K562 (cell line): ENCODE measurements around the gene REG4. TPM values are rescaled to one million over a fixed set of nuclear protein-coding genes. Genes with fewer than 3 reads are reported as not detected.

Source experiments
- ATAC-seq: fragments of 200-7000 bp; cut with Tn5 transposase; 3 replicates; pipeline ENCODE4 v1.9.1; 2020; ENCODE audit warnings: moderate library complexity
- BruUV-seq: library from RNA; stranded (reverse); fragments of 400-500 nt; replicated peaks from 2 replicates; lab custom pipeline; 2021; lab: Mats Ljungman, UMichigan
- CTCF ChIA-PET: fragments of 300-600 bp; formaldehyde crosslinking; extraction: SDS; loops from one replicate; lab custom pipeline; 2021; ENCODE audit warnings: low intra/inter-chr PET ratio; lab: Yijun Ruan, JAX
- POLR2A ChIA-PET: fragments of 300-600, 350-650 bp; sonication (Branson Sonifier 250); formaldehyde crosslinking; extraction: SDS; loops from one replicate; lab custom pipeline; 2021; ENCODE audit warnings: antibody characterized with exemption, inconsistent platforms; lab: Yijun Ruan, JAX
- DNase-seq, 4 experiments: peaks; one replicate each; pipeline versions ENCODE4 v3.0.0 to v3.0.0-alpha.2; 2011 to 2018; ENCODE audit warnings: low spot score in 3 of 4, mixed read lengths in 3 of 4; ENCODE audit errors: extremely low read depth in 1 of 4
- FAIRE-seq: peaks from 2 replicates; lab custom pipeline; 2011; peaks lifted over from hg19 to GRCh38; lab: Jason Lieb, UNC
- H2AFZ ChIP-seq: 2 replicates; pipeline ENCODE4 v1.6.0; 2011; ENCODE audit warnings: low read depth, low read length, control low read depth, inconsistent platforms
- H3K27ac ChIP-seq: fragments of 200-600 bp; 3 replicates; pipeline ENCODE4 v1.8.0; 2011; ENCODE audit warnings: low read depth, mild to moderate bottlenecking, control low read depth, inconsistent platforms, low read length, moderate library complexity, mixed read lengths; ENCODE audit errors: extremely low read depth
- H3K27me3 ChIP-seq, 2 experiments: fragments of 300-600 bp in 1 of 2; 2 replicates in 1 of 2; 3 replicates in 1 of 2; pipeline versions ENCODE4 v1.6.0 to v1.8.0; 2011; ENCODE audit warnings: inconsistent platforms in 2 of 2, low read length in 2 of 2, mild to moderate bottlenecking in 1 of 2, mixed read lengths in 1 of 2, moderate library complexity in 1 of 2; ENCODE audit not compliant: control insufficient read depth in 2 of 2, insufficient read depth in 2 of 2
- H3K36me3 ChIP-seq: fragments of 300-600 bp; 3 replicates; pipeline ENCODE4 v1.8.0; 2011; ENCODE audit warnings: mild to moderate bottlenecking, low read length, inconsistent platforms; ENCODE audit not compliant: control insufficient read depth, insufficient read depth
- H3K4me1 ChIP-seq, 2 experiments: fragments of 200-600 bp in 1 of 2; replicated peaks in 1 of 2; 2 replicates in 1 of 2; 3 replicates in 1 of 2; pipeline versions ENCODE4 v1.5.1 to v1.8.0; 2011; ENCODE audit warnings: inconsistent platforms in 2 of 2, low read length in 2 of 2, mild to moderate bottlenecking in 1 of 2, mixed read lengths in 1 of 2, moderate library complexity in 1 of 2; ENCODE audit not compliant: control insufficient read depth in 2 of 2, insufficient read depth in 2 of 2
- H3K4me2 ChIP-seq: 2 replicates; pipeline ENCODE4 v1.6.1; 2011; ENCODE audit warnings: low read length, control low read depth, inconsistent platforms, mixed read lengths; ENCODE audit not compliant: insufficient read depth
- H3K4me3 ChIP-seq: fragments of 200-600 bp; sonication (generic), shearing (Covaris generic); 2 replicates; pipeline ENCODE4 v1.5.1; 2016; ENCODE audit warnings: control low read depth, inconsistent platforms
- H3K79me2 ChIP-seq: fragments of 200-600 bp; 3 replicates; pipeline ENCODE4 v1.8.0; 2011; ENCODE audit warnings: low read length, inconsistent platforms; ENCODE audit not compliant: control insufficient read depth, insufficient read depth
- H3K9ac ChIP-seq, 2 experiments: 2 replicates each; pipeline versions ENCODE4 v1.6.0 to v1.6.1; 2011; ENCODE audit warnings: low read depth in 2 of 2, low read length in 2 of 2, control low read depth in 1 of 2, inconsistent platforms in 1 of 2, mild to moderate bottlenecking in 1 of 2, mixed read lengths in 1 of 2; ENCODE audit not compliant: insufficient read depth in 1 of 2
- H3K9me1 ChIP-seq: one replicate; pipeline ENCODE4 v1.6.0; 2011; ENCODE audit warnings: inconsistent platforms, mild to moderate bottlenecking, low read length, moderate library complexity; ENCODE audit not compliant: control insufficient read depth, insufficient read depth
- H3K9me3 ChIP-seq: replicated peaks from 2 replicates; pipeline ENCODE4 v1.5.1; 2011; ENCODE audit warnings: low read depth, low read length, inconsistent platforms; ENCODE audit not compliant: control insufficient read depth, insufficient read depth
- H4K20me1 ChIP-seq: replicated peaks from 2 replicates; pipeline ENCODE4 v1.6.1; 2011; ENCODE audit warnings: low read length, inconsistent platforms, mixed read lengths; ENCODE audit not compliant: control insufficient read depth, insufficient read depth
- DACH1 ChIP-seq: fragments of 450-650 bp; IDR thresholded peaks from 2 replicates; pipeline ENCODE4 v1.6.1; 2018; ENCODE audit not compliant: partially characterized antibody
- WGBS: fragments of 100-300 bp; shearing (Covaris generic); methylation state at CpG from one replicate; pipeline ENCODE4 v1.1.6; 2016; ENCODE audit warnings: low coverage, mixed read lengths; ENCODE audit not compliant: insufficient coverage; ENCODE audit errors: missing lambda C conversion rate; 5-methylcytosine and 5-hydroxymethylcytosine counted together
- in situ Hi-C: fragments of 300-500 bp; cut with MboI; formaldehyde crosslinking; loops from 4 replicates; pipeline ENCODE4 v1.15.0; 2018; ENCODE audit warnings: inconsistent platforms, mixed read lengths
- intact Hi-C: fragments of 100-400 bp; cut with micrococcal nuclease; formaldehyde crosslinking; loops from 2 replicates; pipeline ENCODE4 v1.14.2; 2022
- polyA plus RNA-seq, 8 experiments: library from polyadenylated mRNA; depleted of rRNA in 4 of 8; stranded (reverse) in 5 of 8; unstranded in 3 of 8; fragments of >200 nt; fragmentation: Nextera tagmentation in 2 of 8; fragmentation: Illumina TruSeq in 1 of 8; extraction: Ambion mirVana in 2 of 8; extraction: Trizol in 1 of 8; gene quantifications; 2 replicates each; pipeline versions ENCODE4 v1.2.1 to v1.2.3, GENCODE V29; 2011 to 2014; ENCODE audit warnings: inconsistent platforms in 1 of 8, missing spikeins in 1 of 8
- total RNA-seq, 7 experiments: library from RNA; depleted of rRNA in 6 of 7; stranded (reverse); fragments of >200 nt in 6 of 7; fragmentation: Illumina TruSeq in 2 of 7; extraction: Trizol in 2 of 7; gene quantifications; 2 replicates each; pipeline versions ENCODE4 v1.2.1 to v1.2.3, GENCODE V29; 2011 to 2021; ENCODE audit warnings: low replicate concordance in 1 of 7
- TF ChIP-seq, protein P1 (sequence below): fragments of 200-800 bp; sonication (Bioruptor generic); IDR thresholded peaks from 2 replicates; pipeline ENCODE4 v1.6.1; 2017; ENCODE audit warnings: missing genetic modification characterization, missing compliant biosample characterization

REG4 gene
- total and polyA plus RNA-seq, 9 of the 15 experiments (the other 6 are each of a cell fraction or from before 2014, with no cell fraction given) = not detected

DNA sequence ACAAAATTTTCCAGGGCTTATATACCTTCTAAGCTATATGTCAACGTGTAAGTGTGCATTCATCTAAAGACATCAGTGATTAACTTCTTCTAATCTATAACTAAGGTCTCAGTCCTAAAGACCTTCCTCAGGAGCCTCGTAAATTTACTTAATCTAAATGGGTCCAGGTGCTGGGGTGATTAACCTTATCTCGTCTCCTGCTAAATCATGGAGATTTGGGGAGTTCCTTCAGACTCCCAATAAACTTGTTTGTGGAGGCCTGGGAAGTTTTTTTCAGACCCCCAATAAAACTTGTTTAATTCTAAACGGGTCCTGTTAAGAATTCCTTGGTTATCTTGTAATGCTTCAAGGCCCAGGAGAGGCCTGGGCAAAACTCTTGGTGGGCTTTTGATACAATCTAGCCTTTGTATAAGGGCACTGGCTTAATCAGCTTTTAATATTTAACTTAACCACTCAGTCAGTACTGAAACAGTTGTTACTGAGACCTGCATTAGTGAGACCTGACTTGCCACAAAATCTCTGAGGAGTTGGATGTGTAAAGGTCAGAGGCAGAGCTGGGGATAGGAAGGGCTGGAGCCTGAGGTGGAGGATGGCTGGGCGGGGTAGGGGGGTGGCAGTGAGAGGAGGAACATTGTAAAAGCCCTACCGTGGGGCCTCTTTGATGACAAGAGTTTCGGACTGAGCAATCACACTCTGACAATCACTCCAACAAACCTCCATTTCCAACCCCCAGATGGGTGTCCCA lies 36.3 kb downstream of the REG4 start:
- Histone ChIP-seq H3K27me3 (peaks cover 7 to 20% of the 10 kb centered on the region in 2 experiments), H2AFZ (no peak overlapping the region), H3K4me2 (no peak overlapping the region), H3K79me2 (no peaks in the 10 kb centered on the region), H4K20me1 (no peaks in the 10 kb centered on the region), H3K4me1 (0 out of 5 replicates have a peak, but pooled peaks cover 0 to 3% of the 10 kb centered on the region in 2 experiments), H3K27ac (no peak overlapping the region), H3K9me3 (no peaks in the 10 kb centered on the region), H3K4me3 (no peak overlapping the region), H3K36me3 (no peaks in the 10 kb centered on the region), H3K9me1 (no peaks in the 10 kb centered on the region), H3K9ac (no peak overlapping the region)
- CTCF ChIA-PET = no interaction called here
- in situ Hi-C loops = no loop called here
- intact Hi-C loops = no loop called here
- under 1% methylated on average over 7 of the region's 7 CpGs for WGBS
- POLR2A ChIA-PET = no interaction called here
- ATAC-seq (no peak), FAIRE-seq (no peak), DNase-seq (no peak)
- TF ChIP-seq DACH1 = no peak
- TF ChIP-seq, protein P1, sequence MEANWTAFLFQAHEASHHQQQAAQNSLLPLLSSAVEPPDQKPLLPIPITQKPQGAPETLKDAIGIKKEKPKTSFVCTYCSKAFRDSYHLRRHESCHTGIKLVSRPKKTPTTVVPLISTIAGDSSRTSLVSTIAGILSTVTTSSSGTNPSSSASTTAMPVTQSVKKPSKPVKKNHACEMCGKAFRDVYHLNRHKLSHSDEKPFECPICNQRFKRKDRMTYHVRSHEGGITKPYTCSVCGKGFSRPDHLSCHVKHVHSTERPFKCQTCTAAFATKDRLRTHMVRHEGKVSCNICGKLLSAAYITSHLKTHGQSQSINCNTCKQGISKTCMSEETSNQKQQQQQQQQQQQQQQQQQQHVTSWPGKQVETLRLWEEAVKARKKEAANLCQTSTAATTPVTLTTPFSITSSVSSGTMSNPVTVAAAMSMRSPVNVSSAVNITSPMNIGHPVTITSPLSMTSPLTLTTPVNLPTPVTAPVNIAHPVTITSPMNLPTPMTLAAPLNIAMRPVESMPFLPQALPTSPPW (CRISPR knock-in tag) = no peak
- no TSS peak for BruUV-seq
